GM20431 (cell line): ENCODE measurements around the gene TRIM47.
"Not testable (repeated sequence)": the region's sequence is repeated elsewhere in the genome, so short reads cannot be mapped to it uniquely, and the experiment has no call there.

ENCODE experiments used
- in situ Hi-C: fragments of 300-500 bp; cut with MseI, MboI; formaldehyde crosslinking; loops from one replicate; pipeline ENCODE4 v1.15.0; 2020; ENCODE audit warnings: low sequenced_read_pairs; ENCODE audit not compliant: unreplicated experiment

Gene TRIM47

GRCh38 chr17:75872434-75873351, 5.7 kb downstream of the TRIM47 start:
- in situ Hi-C loops, result no loop called here

DNA sequence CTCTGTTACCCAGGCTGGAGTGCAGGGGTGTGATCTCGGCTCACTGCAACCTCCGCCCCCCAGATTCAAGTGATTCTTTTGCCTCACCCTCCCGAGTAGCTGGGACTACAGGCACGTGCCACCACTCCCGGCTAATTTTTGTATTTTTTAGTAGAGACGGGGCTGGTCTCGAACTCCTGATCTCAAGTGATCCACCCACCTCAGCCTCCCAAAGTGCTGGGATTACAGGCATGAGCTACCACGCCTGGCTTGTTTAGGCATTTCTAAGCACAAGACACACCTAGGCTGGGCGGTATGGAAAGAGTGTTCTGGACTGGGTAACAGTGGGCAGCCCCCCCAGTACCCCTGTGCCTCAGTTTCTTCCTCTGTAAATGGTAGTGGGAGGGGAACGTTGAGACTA, 8.2 kb downstream of the TRIM47 start:
- in situ Hi-C loops, result not testable (repeated sequence)

- in situ Hi-C loops, result no loop called here
These were observed 8.9 kb downstream of the TRIM47 start for GRCh38 chr17:75869282-75870141.

DNA sequence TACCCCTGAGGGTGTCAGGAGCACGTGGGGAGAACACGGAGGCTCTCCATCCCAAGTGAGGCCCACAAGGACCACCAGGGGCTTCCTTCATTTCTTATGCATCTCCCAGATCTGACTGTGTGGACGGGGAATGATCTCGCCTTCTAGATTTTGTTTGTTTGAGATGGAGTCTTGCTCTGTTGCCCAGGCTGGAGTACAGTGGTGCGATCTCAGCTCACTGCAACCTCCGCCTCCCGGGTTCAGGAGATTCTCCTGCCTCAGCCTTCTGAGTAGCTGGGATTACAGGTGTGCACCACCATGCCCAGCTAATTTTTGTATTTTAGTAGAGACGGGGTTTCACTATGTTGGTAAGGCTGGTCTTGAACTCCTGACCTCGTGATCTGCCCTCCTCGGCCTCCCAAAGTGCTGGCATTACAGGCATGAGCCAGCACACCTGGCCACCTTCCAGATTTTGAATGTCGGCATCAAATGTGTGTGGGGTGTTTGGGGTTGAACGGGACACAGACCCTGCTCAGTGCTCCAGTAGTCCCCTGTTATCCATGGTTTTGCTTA, 9.6 kb downstream of the TRIM47 start:
- in situ Hi-C loops, result not testable (repeated sequence)

- in situ Hi-C loops, result not testable (repeated sequence)
These were observed 12.8 kb downstream of the TRIM47 start for GRCh38 chr17:75865404-75866188.

DNA sequence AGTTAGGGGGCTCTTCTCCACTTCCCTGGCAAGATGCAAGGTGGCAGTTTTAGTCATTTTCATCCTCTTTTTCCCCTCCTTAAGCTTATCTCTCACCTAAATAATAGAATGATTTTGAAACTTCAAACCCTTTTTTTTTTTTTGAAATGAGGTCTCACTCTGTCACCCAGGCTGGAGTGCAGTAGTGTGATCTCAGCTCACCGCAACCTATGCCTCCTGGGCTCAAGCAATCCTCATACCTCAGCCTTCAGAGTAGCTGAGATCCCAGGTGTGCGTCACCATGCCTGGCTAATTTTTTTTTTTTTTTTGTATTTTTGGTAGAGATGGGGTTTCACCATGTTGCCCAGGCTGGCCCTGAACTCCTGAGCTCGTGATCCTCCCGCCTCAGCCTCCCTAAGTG, 13.5 kb downstream of the TRIM47 start:
- in situ Hi-C loops, result not testable (repeated sequence)

DNA sequence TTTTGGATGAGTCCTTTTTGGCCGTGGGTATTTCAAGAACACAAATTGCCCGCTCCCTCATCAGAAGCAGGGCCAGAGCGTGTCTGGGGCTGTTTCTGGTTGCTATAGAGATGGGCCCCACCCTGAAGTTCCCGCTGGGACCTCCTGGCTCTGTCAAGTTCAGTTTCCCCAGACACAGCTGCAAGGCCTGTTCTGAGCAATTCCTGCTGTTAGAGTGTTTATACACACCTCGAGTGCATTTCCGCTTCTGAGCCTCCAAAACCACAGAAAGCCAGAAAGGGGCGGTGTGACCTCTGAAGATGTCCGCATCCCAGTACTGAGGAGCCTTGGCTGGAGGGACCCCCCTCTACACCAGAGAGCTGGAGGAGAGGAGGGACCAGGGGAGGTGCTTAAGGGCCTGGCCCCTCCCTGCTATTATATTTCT, 13.9 kb downstream of the TRIM47 start:
- in situ Hi-C loops, result no loop called here

DNA sequence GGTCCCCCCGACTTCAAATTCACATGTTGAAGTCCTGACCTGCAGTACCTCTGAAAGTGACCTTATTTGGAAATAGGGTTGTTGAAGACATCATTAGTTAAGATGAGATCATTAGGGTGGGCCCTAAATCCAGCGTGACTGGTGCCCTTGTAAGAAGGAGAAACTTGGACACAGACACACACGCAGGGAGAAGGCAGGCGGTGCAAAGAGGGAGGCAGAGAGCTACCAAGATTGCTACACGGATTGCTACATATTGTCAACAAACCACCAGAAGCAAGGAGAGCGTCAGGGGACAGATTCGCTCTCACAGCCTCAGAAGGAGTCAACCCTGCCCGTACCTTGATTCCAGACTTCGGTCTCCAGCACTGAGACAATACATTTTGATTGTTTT, 16.5 kb downstream of the TRIM47 start:
- in situ Hi-C loops, result no loop called here

GRCh38 chr17:75859358-75859757, 19.0 kb downstream of the TRIM47 start:
- in situ Hi-C loops, result not testable (repeated sequence)

- in situ Hi-C loops, result no loop called here
These were observed 22.2 kb downstream of the TRIM47 start for GRCh38 chr17:75856062-75856756.

DNA sequence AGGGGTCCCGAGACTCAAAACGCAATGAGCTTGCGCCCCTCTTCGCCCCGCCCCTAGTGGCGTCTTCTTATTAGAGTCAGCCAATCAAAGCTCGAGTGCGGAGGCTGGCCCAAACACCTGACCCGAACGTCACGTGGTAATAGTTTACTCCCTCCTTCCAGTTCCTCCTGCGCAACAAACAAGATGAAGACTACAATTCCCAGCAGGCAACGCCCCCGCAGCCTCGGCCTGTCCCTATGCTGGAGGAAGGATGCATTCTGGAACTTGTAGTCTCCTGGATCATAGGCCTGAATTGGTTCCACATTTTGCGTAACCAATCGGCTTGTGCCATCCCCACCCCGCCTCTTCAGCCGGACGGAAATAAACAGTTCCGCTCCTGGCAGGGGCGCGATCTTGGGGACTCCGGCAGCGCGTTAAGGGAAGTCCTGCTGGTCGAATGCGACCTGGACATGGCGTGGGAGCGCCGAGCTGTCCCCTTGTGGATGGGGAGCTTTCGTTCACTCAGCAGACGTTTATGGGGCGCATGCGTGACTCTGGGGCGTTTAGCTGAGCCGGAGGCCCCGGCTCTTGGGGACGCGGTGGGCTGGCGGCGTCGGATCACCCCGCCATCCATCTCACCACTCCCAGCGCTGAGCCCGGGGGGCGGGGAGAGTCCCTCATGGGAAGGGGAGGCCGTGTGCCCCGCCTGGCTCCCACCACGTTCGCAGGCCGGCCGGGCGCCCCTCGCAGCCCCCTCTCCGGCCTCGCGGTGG, 22.9 kb downstream of the TRIM47 start, which contains the start of gene WBP2:
TSS of gene WBP2 (minus strand) at position 26 of the 752 bp plus-strand sequence. CDS start 38 bp downstream, outside the sequence.
- in situ Hi-C loops, result no loop called here

- in situ Hi-C loops, result no loop called here
These were observed 23.5 kb downstream of the TRIM47 start for GRCh38 chr17:75854881-75855309.

- in situ Hi-C loops, result no loop called here
These were observed 24.2 kb downstream of the TRIM47 start for GRCh38 chr17:75854101-75854748.

DNA sequence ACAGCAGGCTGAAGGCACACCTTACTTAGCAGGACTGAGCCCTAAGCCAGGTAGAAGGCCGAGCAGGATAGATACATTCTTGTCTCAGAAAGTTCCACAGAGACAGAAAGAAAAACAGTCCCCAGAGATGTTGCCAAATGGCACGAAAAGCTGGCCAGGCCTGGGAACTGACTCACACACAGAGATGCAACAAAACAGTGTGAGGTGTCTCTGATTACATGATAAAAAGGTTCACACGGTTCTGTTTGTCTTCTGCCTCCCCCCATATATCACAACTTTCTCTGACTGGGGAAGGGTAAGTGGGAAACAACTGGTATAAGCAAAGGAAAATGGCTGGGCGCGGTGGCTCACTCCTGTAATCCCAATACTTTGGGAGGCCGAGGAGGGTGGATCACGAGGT, 24.9 kb downstream of the TRIM47 start:
- in situ Hi-C loops, result no loop called here

GRCh38 chr17:75851693-75851991, 26.7 kb downstream of the TRIM47 start:
- in situ Hi-C loops, result not testable (repeated sequence)

DNA sequence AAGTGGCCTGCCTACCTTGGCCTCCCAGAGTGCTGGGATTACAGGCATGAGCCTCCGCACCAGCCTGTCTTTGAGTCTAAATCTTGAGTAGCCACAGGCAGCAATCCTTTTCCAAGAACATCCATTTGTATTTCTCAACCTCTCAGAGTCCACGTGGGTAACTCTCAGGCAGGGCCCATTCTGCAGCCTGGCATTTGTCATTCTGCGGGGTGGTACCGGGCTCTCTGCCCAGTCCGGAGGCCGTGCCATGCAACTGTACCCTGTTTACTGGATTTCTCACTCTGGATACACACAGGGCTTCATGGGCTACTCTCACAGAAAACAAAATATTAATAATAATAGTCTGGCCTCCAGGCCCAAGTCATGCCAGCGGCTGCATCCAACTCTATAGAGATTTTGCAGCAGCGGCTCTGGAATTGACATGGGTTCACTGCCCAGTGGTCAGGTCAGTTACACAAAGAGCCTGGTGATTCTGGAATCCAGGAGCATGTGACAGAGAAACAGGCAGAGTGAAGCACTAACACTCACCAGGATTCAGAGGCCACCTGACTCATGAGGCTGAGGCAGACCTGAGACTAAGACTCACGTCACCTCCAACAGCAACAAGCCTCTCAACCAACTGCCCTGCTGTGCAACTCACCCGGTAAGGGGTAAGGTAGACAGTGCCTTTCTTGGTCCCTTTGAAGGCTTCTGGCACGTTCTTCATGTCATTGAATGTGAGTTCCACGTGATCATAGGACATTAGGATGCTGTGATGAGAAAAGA, 27.3 kb downstream of the TRIM47 start:
- in situ Hi-C loops, result no loop called here

DNA sequence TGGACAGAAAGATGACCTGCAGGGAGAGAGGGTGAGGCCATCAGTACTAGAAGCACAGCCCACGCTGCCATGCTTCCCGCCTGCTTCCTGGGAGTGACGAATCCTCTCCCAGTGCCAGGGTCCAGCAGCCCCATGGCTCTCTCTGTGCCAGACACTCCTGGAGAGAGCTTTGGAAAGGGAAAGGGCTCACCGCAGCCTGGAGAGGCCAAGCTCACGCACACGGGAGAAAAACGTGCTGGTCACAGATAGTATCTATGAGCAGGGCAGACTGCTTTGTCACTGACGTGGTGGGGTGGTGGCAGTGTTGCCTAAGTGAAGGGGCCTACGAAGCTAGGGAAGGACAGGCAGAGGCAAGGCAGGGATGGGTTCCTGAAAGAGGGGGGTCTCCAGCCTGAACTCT, 28.7 kb downstream of the TRIM47 start:
- in situ Hi-C loops, result no loop called here

DNA sequence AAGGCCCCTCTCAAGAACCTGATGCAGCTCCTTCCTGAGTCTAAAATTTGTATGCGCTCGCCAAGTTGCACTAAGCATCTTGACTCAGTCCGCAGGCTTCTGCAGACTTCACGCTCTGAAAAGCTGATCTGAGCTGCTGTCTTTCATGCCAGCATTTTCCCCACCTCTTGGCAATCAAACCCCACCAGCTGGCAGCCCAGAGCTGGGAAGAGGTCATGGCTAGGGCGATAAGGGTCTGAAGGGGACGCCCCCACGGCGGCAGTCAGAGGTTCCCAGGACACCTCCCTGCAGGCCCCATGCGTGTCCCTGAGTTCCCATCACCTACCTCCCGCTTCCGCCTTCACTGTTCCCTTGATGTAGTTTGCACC, 29.1 kb downstream of the TRIM47 start:
- in situ Hi-C loops, result no loop called here
